HepG2 (cell line): ENCODE data around the gene FRG1. TPM values are rescaled to one million over a fixed set of nuclear protein-coding genes. Genes with fewer than 3 reads are reported as not detected.

Experiments
- EHMT2 ChIP-seq: fragments of 200-600 bp; sonication (generic); IDR thresholded peaks from 2 replicates; pipeline ENCODE4 v1.7.0; 2017; ENCODE audit warnings: antibody characterized with exemption, low read depth, low read length, borderline replicate concordance
- ETV6 ChIP-seq: sonication (generic); formaldehyde crosslinking; conservative IDR thresholded peaks from 2 replicates; pipeline ENCODE4 v1.4.0; 2020; ENCODE audit warnings: missing genetic modification reagents
- GFI1 ChIP-seq: sonication (generic); formaldehyde crosslinking; IDR thresholded peaks from 2 replicates; pipeline ENCODE4 v1.5.0; 2020; ENCODE audit warnings: missing genetic modification reagents, mild to moderate bottlenecking, borderline replicate concordance
- KDM3A ChIP-seq: IDR thresholded peaks from 2 replicates; pipeline ENCODE4 v1.6.1; 2018; ENCODE audit warnings: low read depth, missing compliant biosample characterization
- KLF16 ChIP-seq, 2 experiments: sonication (generic) in 1 of 2; formaldehyde crosslinking in 1 of 2; IDR thresholded peaks; 2 replicates each; pipeline versions ENCODE4 v1.6.1 to v1.8.0; 2016 to 2023; ENCODE audit warnings: missing genetic modification reagents in 2 of 2, missing compliant biosample characterization in 1 of 2
- MYNN ChIP-seq: sonication (generic); formaldehyde crosslinking; IDR thresholded peaks from 2 replicates; pipeline ENCODE4 v1.4.0; 2020; ENCODE audit warnings: mild to moderate bottlenecking, low read depth, missing genetic modification reagents
- NFKBIZ ChIP-seq: IDR thresholded peaks from 2 replicates; pipeline ENCODE4 v1.6.1; 2018; ENCODE audit warnings: missing genetic modification reagents, missing compliant biosample characterization
- PAF1 ChIP-seq: IDR thresholded peaks from 2 replicates; pipeline ENCODE4 v1.6.1; 2016; ENCODE audit warnings: missing genetic modification reagents, missing compliant biosample characterization
- PCBP2 ChIP-seq: fragments of 200-400 bp; formaldehyde crosslinking; optimal IDR thresholded peaks from 2 replicates; pipeline ENCODE3; 2018; ENCODE audit warnings: low read length, low read depth; ENCODE audit not compliant: poor library complexity, severe bottlenecking
- RELA ChIP-seq: sonication (generic); formaldehyde crosslinking; IDR thresholded peaks from 2 replicates; pipeline ENCODE4 v1.4.0; 2020; ENCODE audit warnings: missing genetic modification reagents
- RFXAP ChIP-seq: sonication (generic); formaldehyde crosslinking; IDR thresholded peaks from 2 replicates; pipeline ENCODE4 v1.4.0; 2020; ENCODE audit warnings: missing genetic modification reagents, borderline replicate concordance
- SNAI1 ChIP-seq: sonication (generic); formaldehyde crosslinking; IDR thresholded peaks from 2 replicates; pipeline ENCODE4 v1.5.0; 2020; ENCODE audit warnings: mild to moderate bottlenecking, missing genetic modification reagents, borderline replicate concordance
- ZBTB38 ChIP-seq: sonication (generic); formaldehyde crosslinking; IDR thresholded peaks from 2 replicates; pipeline ENCODE4 v1.5.1; 2020; ENCODE audit warnings: mild to moderate bottlenecking, missing genetic modification reagents
- ZNF292 ChIP-seq: sonication (generic); formaldehyde crosslinking; IDR thresholded peaks from 2 replicates; pipeline ENCODE4 v1.8.1; 2022; ENCODE audit warnings: mild to moderate bottlenecking, low read depth, missing genetic modification reagents, borderline replicate concordance
- ZNF563 ChIP-seq: sonication (generic); formaldehyde crosslinking; IDR thresholded peaks from 2 replicates; pipeline ENCODE4 v1.8.0; 2022; ENCODE audit warnings: mild to moderate bottlenecking, moderate library complexity, missing genetic modification reagents
- ZNF674 ChIP-seq: sonication (generic); formaldehyde crosslinking; IDR thresholded peaks from 2 replicates; pipeline ENCODE4 v1.5.0; 2020; ENCODE audit warnings: low read depth, mild to moderate bottlenecking, missing genetic modification reagents
- ZNF761 ChIP-seq: sonication (generic); formaldehyde crosslinking; conservative IDR thresholded peaks from 2 replicates; pipeline ENCODE4 v1.4.0; 2020; ENCODE audit warnings: mild to moderate bottlenecking, missing genetic modification reagents
- polyA plus RNA-seq, 8 experiments: library from polyadenylated mRNA; depleted of rRNA in 3 of 8; stranded (reverse) in 7 of 8; unstranded in 1 of 8; fragments of >200 nt; fragmentation: Illumina TruSeq in 4 of 8; extraction: Trizol in 4 of 8; gene quantifications; 2 replicates each; pipeline versions ENCODE4 v1.2.1 to v1.2.3, GENCODE V29; 2011 to 2016; ENCODE audit warnings: low read depth in 4 of 8, missing spikeins in 1 of 8, mixed read lengths in 1 of 8; ENCODE audit not compliant: insufficient read depth in 1 of 8
- total RNA-seq, 5 experiments: library from RNA; depleted of rRNA; stranded (reverse); fragments of >200 nt; fragmentation: Illumina TruSeq; extraction: Trizol; gene quantifications; 2 replicates each; pipeline ENCODE4 v1.2.3, GENCODE V29; 2016; ENCODE audit warnings: low read depth in 1 of 5
- TF ChIP-seq, protein P1 (sequence below): sonication (generic); formaldehyde crosslinking; IDR thresholded peaks from 2 replicates; pipeline ENCODE4 v1.4.0; 2020; ENCODE audit warnings: missing genetic modification reagents, borderline replicate concordance
- TF ChIP-seq, protein P2 (sequence below): sonication (generic); formaldehyde crosslinking; IDR thresholded peaks from 2 replicates; pipeline ENCODE4 v1.4.0; 2020; ENCODE audit warnings: missing genetic modification reagents
- TF ChIP-seq, protein P3 (sequence below): sonication (generic); formaldehyde crosslinking; IDR thresholded peaks from 2 replicates; pipeline ENCODE4 v1.4.0; 2020; ENCODE audit warnings: missing genetic modification reagents
- TF ChIP-seq, protein P4 (sequence below): sonication (generic); formaldehyde crosslinking; IDR thresholded peaks from 2 replicates; pipeline ENCODE4 v1.8.0; 2022; ENCODE audit warnings: missing genetic modification reagents, low read depth, mild to moderate bottlenecking, borderline replicate concordance

The FRG1 gene
- total and polyA plus RNA-seq, 2 of the 13 experiments (the other 11 are each of a cell fraction or from before 2014, with no cell fraction given): 5.7 to 42.6 TPM

DNA sequence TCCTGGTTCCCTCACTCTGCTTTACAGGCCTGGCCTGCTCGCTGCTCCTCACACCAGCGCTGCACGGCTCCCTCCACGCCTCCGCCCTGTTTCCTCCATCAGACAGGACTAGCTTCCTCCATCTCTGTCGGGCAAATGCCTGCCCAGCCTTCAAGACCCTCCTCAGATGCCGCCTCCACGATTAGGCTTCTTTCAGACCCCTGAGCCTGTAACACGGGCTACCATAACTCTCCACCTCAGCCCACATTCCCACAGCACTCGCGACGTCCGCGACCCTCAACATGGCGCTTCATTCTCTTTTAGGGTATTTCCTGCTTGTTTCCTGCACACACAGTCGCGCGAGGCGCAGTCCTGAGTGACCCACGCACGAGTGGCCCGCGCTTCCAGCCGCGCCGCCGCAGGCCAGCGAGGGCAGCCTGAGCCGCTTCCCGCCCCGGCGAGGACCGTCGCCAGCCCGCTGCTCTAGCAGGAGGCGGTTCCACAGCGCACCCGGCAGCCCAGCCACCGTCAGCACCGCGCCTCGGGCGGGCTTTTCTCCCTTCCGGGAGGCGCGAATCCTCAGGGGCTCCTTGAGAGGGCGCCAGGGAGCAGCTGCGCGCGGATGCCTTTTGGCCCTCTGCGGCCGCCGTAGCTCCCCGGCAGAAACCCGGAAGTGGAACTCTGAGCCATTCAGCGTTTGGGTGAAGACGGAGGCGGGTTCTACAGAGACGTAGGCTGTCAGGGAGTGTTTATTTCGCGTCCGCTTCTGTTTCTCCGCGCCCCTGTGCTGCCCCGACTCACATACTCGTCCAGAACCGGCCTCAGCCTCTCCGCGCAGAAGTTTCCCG is at the start of gene FRG1 (continued):
- TF ChIP-seq RELA (CRISPR knock-in tag) (no peak), PAF1 (CRISPR knock-in tag) (no peak), PCBP2 (no peak), MYNN (peak; percentile 60; the same call in 1 of the 2 replicates), ZBTB38 (peak; percentile 70; the same call in 1 of the 2 replicates), ZNF292 (CRISPR knock-in tag) (peak; percentile 86), GFI1 (CRISPR knock-in tag) (no peak), SNAI1 (CRISPR knock-in tag) (no peak), ZNF761 (peak; percentile 93; the same call in 1 of the 2 replicates), KLF16 (CRISPR knock-in tag; IDR thresholded peaks at IDR 0.05) (peak in 1 of 2 experiments; percentile 97; a peak in 2 of 4 replicates), ZNF563 (CRISPR knock-in tag) (peak; percentile 86), NFKBIZ (CRISPR knock-in tag) (peak; percentile 88; the same call in 1 of the 2 replicates), KDM3A (CRISPR knock-in tag) (peak; percentile 97), EHMT2 (peak; percentile 71; the same call in 1 of the 2 replicates), ZNF674 (CRISPR knock-in tag) (peak; percentile 87; the same call in 1 of the 2 replicates), ETV6 (peak; percentile 76; the same call in 1 of the 2 replicates), RFXAP (CRISPR knock-in tag) (0 out of 2 replicates have a peak, but pooled peaks have one; percentile 64)
- TF ChIP-seq, protein P1, sequence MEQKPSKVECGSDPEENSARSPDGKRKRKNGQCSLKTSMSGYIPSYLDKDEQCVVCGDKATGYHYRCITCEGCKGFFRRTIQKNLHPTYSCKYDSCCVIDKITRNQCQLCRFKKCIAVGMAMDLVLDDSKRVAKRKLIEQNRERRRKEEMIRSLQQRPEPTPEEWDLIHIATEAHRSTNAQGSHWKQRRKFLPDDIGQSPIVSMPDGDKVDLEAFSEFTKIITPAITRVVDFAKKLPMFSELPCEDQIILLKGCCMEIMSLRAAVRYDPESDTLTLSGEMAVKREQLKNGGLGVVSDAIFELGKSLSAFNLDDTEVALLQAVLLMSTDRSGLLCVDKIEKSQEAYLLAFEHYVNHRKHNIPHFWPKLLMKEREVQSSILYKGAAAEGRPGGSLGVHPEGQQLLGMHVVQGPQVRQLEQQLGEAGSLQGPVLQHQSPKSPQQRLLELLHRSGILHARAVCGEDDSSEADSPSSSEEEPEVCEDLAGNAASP: peak; percentile 46; the same call in 1 of the 2 replicates
- TF ChIP-seq, protein P2, sequence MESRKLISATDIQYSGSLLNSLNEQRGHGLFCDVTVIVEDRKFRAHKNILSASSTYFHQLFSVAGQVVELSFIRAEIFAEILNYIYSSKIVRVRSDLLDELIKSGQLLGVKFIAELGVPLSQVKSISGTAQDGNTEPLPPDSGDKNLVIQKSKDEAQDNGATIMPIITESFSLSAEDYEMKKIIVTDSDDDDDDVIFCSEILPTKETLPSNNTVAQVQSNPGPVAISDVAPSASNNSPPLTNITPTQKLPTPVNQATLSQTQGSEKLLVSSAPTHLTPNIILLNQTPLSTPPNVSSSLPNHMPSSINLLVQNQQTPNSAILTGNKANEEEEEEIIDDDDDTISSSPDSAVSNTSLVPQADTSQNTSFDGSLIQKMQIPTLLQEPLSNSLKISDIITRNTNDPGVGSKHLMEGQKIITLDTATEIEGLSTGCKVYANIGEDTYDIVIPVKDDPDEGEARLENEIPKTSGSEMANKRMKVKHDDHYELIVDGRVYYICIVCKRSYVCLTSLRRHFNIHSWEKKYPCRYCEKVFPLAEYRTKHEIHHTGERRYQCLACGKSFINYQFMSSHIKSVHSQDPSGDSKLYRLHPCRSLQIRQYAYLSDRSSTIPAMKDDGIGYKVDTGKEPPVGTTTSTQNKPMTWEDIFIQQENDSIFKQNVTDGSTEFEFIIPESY: peak; percentile 84
- TF ChIP-seq, protein P3, sequence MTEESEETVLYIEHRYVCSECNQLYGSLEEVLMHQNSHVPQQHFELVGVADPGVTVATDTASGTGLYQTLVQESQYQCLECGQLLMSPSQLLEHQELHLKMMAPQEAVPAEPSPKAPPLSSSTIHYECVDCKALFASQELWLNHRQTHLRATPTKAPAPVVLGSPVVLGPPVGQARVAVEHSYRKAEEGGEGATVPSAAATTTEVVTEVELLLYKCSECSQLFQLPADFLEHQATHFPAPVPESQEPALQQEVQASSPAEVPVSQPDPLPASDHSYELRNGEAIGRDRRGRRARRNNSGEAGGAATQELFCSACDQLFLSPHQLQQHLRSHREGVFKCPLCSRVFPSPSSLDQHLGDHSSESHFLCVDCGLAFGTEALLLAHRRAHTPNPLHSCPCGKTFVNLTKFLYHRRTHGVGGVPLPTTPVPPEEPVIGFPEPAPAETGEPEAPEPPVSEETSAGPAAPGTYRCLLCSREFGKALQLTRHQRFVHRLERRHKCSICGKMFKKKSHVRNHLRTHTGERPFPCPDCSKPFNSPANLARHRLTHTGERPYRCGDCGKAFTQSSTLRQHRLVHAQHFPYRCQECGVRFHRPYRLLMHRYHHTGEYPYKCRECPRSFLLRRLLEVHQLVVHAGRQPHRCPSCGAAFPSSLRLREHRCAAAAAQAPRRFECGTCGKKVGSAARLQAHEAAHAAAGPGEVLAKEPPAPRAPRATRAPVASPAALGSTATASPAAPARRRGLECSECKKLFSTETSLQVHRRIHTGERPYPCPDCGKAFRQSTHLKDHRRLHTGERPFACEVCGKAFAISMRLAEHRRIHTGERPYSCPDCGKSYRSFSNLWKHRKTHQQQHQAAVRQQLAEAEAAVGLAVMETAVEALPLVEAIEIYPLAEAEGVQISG: peak; percentile 95
- TF ChIP-seq, protein P4, sequence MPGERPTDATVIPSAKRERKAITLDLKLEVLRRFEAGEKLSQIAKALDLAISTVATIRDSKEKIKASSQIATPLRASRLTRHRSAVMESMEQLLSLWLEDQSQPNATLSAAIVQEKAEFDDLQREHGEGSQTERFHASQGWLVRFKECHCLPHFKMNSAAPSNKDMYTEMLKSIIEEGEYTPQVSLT (CRISPR knock-in tag): 0 out of 2 replicates have a peak, but pooled peaks have one; percentile 37
